HepG2 (cell line): ENCODE results near the gene VASH2. TPM values are rescaled to one million over a fixed set of nuclear protein-coding genes. Genes with fewer than 3 reads are reported as not detected.
A peak's percentile ranks its signal among the peaks of the same experiment; 100 is the strongest.

Experiments used
- DPF2 ChIP-seq: sonication (generic); formaldehyde crosslinking; IDR thresholded peaks from 2 replicates; pipeline ENCODE4 v1.4.0; 2020; ENCODE audit warnings: mild to moderate bottlenecking, low read depth, missing genetic modification reagents, borderline replicate concordance
- FOXJ3 ChIP-seq: sonication (generic); formaldehyde crosslinking; IDR thresholded peaks from 2 replicates; pipeline ENCODE4 v1.4.0; 2020; ENCODE audit warnings: missing genetic modification reagents, mild to moderate bottlenecking, borderline replicate concordance
- NCOA1 ChIP-seq: sonication (generic); formaldehyde crosslinking; IDR thresholded peaks from 2 replicates; pipeline ENCODE4 v1.9.0; 2021; ENCODE audit warnings: missing genetic modification reagents
- PAF1 ChIP-seq: IDR thresholded peaks from 2 replicates; pipeline ENCODE4 v1.6.1; 2016; ENCODE audit warnings: missing genetic modification reagents, missing compliant biosample characterization
- PAWR ChIP-seq: sonication (generic); formaldehyde crosslinking; IDR thresholded peaks from 2 replicates; pipeline ENCODE4 v1.4.0; 2020; ENCODE audit warnings: missing genetic modification reagents, mild to moderate bottlenecking, borderline replicate concordance
- RFX5 ChIP-seq: IDR thresholded peaks from 2 replicates; pipeline ENCODE4 v1.6.1; 2011; ENCODE audit warnings: low read depth, low read length, improper control_type of control experiment
- SIX1 ChIP-seq: sonication (generic); formaldehyde crosslinking; IDR thresholded peaks from 2 replicates; pipeline ENCODE4 v1.4.0; 2020; ENCODE audit warnings: missing genetic modification reagents, borderline replicate concordance
- SP2 ChIP-seq: sonication (generic); formaldehyde crosslinking; IDR thresholded peaks from 2 replicates; pipeline ENCODE4 v1.5.1; 2020; ENCODE audit warnings: mild to moderate bottlenecking, missing genetic modification reagents
- SP5 ChIP-seq: IDR thresholded peaks from 2 replicates; pipeline ENCODE4 v1.6.1; 2016; ENCODE audit warnings: low read depth, borderline replicate concordance
- TBL1XR1 ChIP-seq: fragments of 150-350 bp; IDR thresholded peaks from 2 replicates; pipeline ENCODE4 v1.6.1; 2014; ENCODE audit warnings: borderline replicate concordance, low read length; ENCODE audit not compliant: partially characterized antibody
- TEAD2 ChIP-seq: sonication (generic); formaldehyde crosslinking; IDR thresholded peaks from 2 replicates; pipeline ENCODE4 v1.9.0; 2021; ENCODE audit warnings: missing genetic modification reagents
- TRAFD1 ChIP-seq: sonication (generic); formaldehyde crosslinking; IDR thresholded peaks from 2 replicates; pipeline ENCODE4 v1.5.1; 2020; ENCODE audit warnings: missing genetic modification reagents, mild to moderate bottlenecking, borderline replicate concordance
- UBTF ChIP-seq: sonication (generic); formaldehyde crosslinking; IDR thresholded peaks from 2 replicates; pipeline ENCODE4 v1.4.0; 2020; ENCODE audit warnings: mild to moderate bottlenecking, missing genetic modification reagents
- ZMAT3 ChIP-seq: sonication (generic); formaldehyde crosslinking; conservative IDR thresholded peaks from 2 replicates; pipeline ENCODE4 v1.7.0; 2021; ENCODE audit warnings: missing genetic modification reagents
- ZNF230 ChIP-seq: sonication (generic); formaldehyde crosslinking; IDR thresholded peaks from 2 replicates; pipeline ENCODE4 v1.4.0; 2020; ENCODE audit warnings: mild to moderate bottlenecking, missing genetic modification reagents
- ZNF317 ChIP-seq: sonication (generic); formaldehyde crosslinking; IDR thresholded peaks from 2 replicates; pipeline ENCODE4 v1.5.0; 2020; ENCODE audit warnings: mild to moderate bottlenecking, missing genetic modification reagents
- ZNF382 ChIP-seq: sonication (generic); formaldehyde crosslinking; IDR thresholded peaks from 2 replicates; pipeline ENCODE4 v1.5.0; 2020; ENCODE audit warnings: missing genetic modification reagents, mild to moderate bottlenecking, borderline replicate concordance
- ZNF75D ChIP-seq: sonication (generic); formaldehyde crosslinking; IDR thresholded peaks from 2 replicates; pipeline ENCODE4 v1.8.1; 2023; ENCODE audit warnings: missing genetic modification reagents, mild to moderate bottlenecking, borderline replicate concordance
- polyA plus RNA-seq, 8 experiments: library from polyadenylated mRNA; depleted of rRNA in 3 of 8; stranded (reverse) in 7 of 8; unstranded in 1 of 8; fragments of >200 nt; fragmentation: Illumina TruSeq in 4 of 8; extraction: Trizol in 4 of 8; gene quantifications; 2 replicates each; pipeline versions ENCODE4 v1.2.1 to v1.2.3, GENCODE V29; 2011 to 2016; ENCODE audit warnings: low read depth in 4 of 8, missing spikeins in 1 of 8, mixed read lengths in 1 of 8; ENCODE audit not compliant: insufficient read depth in 1 of 8
- total RNA-seq, 5 experiments: library from RNA; depleted of rRNA; stranded (reverse); fragments of >200 nt; fragmentation: Illumina TruSeq; extraction: Trizol; gene quantifications; 2 replicates each; pipeline ENCODE4 v1.2.3, GENCODE V29; 2016; ENCODE audit warnings: low read depth in 1 of 5
- TF ChIP-seq, protein P1 (sequence below): sonication (generic); formaldehyde crosslinking; IDR thresholded peaks from 2 replicates; pipeline ENCODE4 v1.4.0; 2020; ENCODE audit warnings: missing genetic modification reagents, low read depth, mild to moderate bottlenecking, borderline replicate concordance
- TF ChIP-seq, protein P2 (sequence below): fragments of 450-650 bp; IDR thresholded peaks from 2 replicates; pipeline ENCODE4 v1.6.1; 2017
- TF ChIP-seq, protein P3 (sequence below): sonication (generic); formaldehyde crosslinking; IDR thresholded peaks from 2 replicates; pipeline ENCODE4 v1.4.0; 2020; ENCODE audit warnings: missing genetic modification reagents, borderline replicate concordance

The VASH2 gene
- total and polyA plus RNA-seq, 2 of the 13 experiments (the other 11 are each of a cell fraction or from before 2014, with no cell fraction given): 0.44 to 1.00 TPM

GRCh38 chr1:213015099-213016050, 65.0 kb downstream of the VASH2 start, which contains the start of gene ANGEL2 (continued):
- TF ChIP-seq PAWR (CRISPR knock-in tag): no peak
- peak; percentile 97 for TF ChIP-seq UBTF (CRISPR knock-in tag)
- TF ChIP-seq ZNF382 (CRISPR knock-in tag): no peak
- TF ChIP-seq SP5: no peak; the same call in 1 of the 2 replicates
- TF ChIP-seq DPF2: no peak
- TF ChIP-seq ZNF317 (CRISPR knock-in tag): no peak
- TF ChIP-seq SP2 (CRISPR knock-in tag): no peak
- TF ChIP-seq SIX1 (CRISPR knock-in tag): 0 out of 2 replicates have a peak, but pooled peaks have one; percentile 30
- peak; percentile 45; the same call in 1 of the 2 replicates for TF ChIP-seq TEAD2 (CRISPR knock-in tag)
- peak; percentile 60; the same call in 1 of the 2 replicates for TF ChIP-seq TRAFD1 (CRISPR knock-in tag)
- no peak for TF ChIP-seq NCOA1 (CRISPR knock-in tag)
- TF ChIP-seq, protein P1, sequence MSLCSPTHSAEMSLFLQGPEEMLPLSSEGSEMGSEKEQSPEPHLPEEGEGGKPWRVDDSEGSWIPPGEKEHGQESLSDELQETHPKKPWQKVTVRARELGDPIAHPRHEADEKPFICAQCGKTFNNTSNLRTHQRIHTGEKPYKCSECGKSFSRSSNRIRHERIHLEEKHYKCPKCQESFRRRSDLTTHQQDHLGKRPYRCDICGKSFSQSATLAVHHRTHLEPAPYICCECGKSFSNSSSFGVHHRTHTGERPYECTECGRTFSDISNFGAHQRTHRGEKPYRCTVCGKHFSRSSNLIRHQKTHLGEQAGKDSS (CRISPR knock-in tag): peak; percentile 34; the same call in 1 of the 2 replicates
- TF ChIP-seq PAF1 (CRISPR knock-in tag): no peak
- TF ChIP-seq, protein P2, sequence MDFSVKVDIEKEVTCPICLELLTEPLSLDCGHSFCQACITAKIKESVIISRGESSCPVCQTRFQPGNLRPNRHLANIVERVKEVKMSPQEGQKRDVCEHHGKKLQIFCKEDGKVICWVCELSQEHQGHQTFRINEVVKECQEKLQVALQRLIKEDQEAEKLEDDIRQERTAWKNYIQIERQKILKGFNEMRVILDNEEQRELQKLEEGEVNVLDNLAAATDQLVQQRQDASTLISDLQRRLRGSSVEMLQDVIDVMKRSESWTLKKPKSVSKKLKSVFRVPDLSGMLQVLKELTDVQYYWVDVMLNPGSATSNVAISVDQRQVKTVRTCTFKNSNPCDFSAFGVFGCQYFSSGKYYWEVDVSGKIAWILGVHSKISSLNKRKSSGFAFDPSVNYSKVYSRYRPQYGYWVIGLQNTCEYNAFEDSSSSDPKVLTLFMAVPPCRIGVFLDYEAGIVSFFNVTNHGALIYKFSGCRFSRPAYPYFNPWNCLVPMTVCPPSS: no peak
- TF ChIP-seq ZMAT3 (CRISPR knock-in tag): peak; percentile 81
- TF ChIP-seq, protein P3, sequence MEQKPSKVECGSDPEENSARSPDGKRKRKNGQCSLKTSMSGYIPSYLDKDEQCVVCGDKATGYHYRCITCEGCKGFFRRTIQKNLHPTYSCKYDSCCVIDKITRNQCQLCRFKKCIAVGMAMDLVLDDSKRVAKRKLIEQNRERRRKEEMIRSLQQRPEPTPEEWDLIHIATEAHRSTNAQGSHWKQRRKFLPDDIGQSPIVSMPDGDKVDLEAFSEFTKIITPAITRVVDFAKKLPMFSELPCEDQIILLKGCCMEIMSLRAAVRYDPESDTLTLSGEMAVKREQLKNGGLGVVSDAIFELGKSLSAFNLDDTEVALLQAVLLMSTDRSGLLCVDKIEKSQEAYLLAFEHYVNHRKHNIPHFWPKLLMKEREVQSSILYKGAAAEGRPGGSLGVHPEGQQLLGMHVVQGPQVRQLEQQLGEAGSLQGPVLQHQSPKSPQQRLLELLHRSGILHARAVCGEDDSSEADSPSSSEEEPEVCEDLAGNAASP: peak; percentile 55
- 0 out of 2 replicates have a peak, but pooled peaks have one; percentile 29 for TF ChIP-seq ZNF230 (CRISPR knock-in tag)
- no peak for TF ChIP-seq RFX5
- no peak for TF ChIP-seq FOXJ3 (CRISPR knock-in tag)
- TF ChIP-seq ZNF75D (CRISPR knock-in tag): no peak
- no peak for TF ChIP-seq TBL1XR1
